HG03066 (cell line): Measurements from ENCODE around the gene C1orf21.

Experiments
- ATAC-seq: cut with Tn5 transposase; IDR thresholded peaks from one replicate; pipeline ENCODE4 v1.9.1; 2021; ENCODE audit warnings: low read depth; ENCODE audit not compliant: unreplicated experiment

C1orf21 gene

GRCh38 chr1:184479435-184480167 lies 92.8 kb downstream of the C1orf21 start:
- ATAC-seq = no peak

- ATAC-seq = no peak
Measured at GRCh38 chr1:184480736-184481135, 93.9 kb downstream of the C1orf21 start.

DNA sequence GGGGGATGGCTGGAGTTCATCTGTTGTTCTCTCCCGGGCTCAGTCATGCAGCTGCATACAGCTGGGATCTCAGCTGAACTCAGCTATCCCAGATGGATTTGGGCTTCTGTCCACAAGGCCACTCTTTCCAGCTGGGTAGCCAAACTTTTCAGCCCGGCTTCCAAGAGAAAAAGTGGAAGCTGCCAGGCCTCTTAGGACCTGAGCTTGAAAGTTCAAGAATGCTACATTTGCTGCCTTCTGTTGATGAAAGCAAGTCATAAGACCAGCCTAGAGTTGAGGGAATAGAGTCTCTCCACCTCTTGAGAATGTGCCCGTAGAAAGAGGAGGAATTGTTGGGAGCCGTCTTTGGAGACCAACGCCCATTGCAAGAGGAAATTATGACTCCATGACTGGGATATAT lies 95.3 kb downstream of the C1orf21 start:
- ATAC-seq = no peak

DNA sequence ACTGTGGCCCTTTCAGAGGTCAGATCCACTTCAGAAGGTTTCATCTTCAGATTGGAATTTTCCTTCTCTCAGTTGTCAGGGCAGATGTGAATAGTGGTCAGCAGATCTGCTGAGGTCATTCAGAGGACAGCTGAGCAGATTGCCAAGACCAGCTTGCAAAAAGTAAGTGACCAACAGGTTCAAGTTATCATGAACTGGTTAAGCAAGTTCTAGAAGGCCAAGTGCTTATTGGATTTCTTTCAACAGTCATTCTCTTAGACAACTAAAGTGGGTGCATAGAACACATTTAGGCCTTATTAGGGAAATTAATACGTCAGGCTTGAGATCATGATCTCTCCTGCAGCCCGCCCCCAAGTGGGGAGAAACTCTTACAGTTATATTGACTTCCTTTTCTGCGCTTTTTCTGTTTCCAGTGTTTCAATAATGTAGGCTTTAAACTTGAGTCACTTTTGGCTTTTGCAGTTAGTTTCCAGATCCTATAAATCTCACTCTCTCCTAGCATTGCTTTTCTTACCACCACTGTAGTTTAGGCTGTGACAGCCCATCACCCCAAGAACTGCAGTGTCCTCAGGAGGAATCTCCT lies 96.4 kb downstream of the C1orf21 start:
- no peak for ATAC-seq

DNA sequence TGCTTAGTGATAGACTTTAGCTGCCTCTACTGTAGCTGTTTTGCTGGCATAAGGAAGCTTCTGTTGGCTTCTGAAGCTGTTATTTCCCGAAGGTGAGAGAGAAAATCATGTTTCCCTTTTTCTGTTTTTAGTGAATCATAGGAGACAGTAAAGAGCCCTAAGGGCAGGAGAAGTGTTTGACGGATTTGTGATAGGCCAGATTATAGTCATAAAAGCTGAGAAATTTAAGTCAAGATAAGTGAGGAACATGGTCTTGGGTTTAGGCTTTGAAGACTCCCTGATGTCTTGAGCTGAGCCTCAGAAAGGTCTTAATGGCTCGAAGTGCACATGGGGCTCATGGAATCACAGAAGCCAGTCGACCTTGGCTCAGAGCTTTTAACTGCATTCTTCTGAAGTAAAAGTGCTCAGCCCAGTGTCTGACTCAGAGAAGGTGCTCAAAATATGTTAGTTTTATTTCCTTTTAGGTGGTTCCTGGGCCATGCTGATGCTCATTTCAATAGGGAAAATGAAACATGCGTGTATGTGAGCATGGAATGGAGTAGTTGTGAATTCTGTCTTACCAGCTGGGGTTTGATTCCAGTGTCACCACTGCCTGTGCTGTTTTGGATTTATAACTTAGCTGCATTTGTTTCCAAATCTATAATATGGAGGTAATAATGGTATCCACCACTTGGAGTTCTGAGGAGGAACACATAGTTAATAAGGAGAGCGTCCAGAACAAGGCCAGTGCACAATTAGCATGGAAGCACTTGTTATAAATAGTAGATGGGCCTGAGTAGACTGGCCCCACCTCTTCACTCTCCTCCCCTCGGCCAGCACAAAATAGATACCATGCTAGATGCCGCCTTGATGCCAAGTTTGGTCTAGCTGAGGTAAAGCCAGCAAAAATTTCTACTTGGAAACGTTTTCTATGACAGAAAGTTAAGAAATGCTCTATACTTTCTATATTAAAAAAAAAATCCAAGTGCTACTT lies 99.2 kb downstream of the C1orf21 start:
- no peak for ATAC-seq

GRCh38 chr1:184486761-184487445 lies 100.1 kb downstream of the C1orf21 start:
- ATAC-seq = no peak

DNA sequence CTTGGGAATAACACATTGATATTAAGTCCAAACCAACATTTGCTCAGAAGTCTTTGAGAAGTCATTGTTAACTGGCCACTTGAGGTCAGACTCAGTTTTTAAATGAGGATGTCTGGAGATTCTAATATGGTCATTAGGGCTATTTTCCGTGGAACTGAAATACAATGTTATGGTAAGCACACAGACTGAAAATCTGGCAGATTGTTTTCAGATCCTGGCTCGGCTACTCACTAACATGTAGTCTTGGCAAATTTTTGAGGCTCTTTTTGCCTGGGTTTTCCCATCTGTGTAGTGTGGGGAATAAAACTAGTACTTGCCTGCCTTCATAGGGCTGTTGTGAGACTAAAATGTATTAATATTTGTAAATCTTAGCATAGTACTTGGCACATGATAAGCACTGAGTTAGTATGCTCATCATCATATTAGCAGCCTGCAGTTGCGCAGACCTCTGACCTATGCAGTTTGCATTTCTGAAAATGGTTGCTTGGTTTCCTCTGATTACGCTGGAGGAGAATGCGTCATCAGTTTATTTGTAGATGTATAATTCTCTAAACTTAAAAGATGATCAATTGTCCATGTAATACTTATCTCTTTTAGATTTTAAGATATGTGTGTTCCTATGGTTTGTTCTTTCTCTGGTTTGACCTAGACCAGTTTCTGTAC lies 100.8 kb downstream of the C1orf21 start:
- ATAC-seq = no peak

- ATAC-seq = no peak
Measured at GRCh38 chr1:184489908-184490307, 103.1 kb downstream of the C1orf21 start.

- no peak for ATAC-seq
Measured at GRCh38 chr1:184492536-184492935, 105.7 kb downstream of the C1orf21 start.

GRCh38 chr1:184493987-184494388 lies 107.2 kb downstream of the C1orf21 start:
- no peak for ATAC-seq

DNA sequence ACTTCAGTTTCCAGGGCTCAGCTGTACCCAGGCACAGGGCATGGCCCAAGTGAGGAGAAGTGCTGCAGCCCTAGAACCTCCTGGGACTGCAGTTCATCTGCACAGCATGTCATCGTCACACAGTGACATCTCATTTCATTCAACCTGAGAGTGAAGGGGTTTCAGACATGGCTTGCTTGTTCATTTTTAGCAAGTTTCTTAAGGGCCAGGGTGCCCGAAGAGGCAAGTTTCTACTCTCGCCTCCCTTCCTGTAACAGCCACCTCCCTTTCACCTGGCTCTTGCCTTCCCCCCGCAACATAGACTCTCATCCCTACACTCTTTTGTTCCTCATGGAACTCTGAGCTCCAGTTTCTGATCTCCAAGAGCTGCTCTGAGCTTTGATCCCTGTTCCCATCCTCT lies 108.1 kb downstream of the C1orf21 start:
- peak; percentile 72 for ATAC-seq

DNA sequence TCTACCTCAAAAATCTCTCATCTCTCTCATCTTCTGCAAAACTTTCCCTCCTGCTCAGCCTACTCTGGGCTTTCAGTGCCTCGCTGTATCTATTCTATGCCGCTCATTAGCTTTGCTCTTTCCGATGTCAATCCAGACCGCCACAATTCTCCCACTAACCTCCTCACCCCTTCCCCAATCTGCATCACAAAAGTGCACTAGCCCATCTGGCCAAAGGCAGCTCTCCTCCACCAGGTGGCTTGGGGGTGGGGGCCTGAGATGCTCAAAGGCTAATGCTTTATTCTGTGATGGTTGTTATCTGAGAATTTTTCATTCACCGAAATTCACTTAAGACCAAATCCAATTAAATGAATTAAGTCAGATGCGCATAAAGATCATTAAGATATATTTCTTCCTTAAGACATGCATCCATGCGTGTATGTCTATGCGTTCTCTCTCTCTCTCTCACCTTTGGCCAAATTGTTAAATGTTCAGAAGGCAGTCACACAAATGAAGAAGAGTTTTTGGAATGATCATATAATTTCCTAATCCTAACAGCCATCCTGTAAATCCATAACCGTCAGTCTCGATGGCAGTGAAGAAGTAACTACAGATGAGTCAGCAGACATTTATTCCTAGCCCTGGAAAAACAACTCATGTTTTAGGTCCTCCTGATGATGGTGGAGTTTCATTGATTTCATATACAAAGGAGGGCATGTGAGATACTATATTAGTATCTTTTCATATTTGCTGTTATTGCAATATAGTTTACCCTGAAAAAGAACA lies 111.3 kb downstream of the C1orf21 start:
- no peak for ATAC-seq

DNA sequence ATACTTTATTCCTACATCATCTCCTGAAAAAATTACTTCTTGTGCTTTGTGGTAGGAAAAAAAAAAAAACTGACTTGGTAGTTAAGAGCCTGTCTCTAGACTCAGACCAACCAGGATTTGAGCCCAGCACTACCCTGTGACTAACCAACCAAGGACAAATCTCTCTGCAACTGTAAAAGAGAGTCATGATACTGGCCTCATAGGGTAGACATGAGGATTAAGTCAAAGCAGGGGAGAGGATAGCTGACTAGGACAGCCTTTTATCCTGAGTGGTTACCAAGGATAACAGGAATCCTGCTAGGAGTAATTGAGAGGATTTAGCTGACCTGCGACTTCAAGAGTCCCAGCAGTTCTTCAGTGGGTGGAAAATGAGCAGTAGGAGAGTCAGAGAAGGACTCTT lies 112.8 kb downstream of the C1orf21 start:
- no peak for ATAC-seq

DNA sequence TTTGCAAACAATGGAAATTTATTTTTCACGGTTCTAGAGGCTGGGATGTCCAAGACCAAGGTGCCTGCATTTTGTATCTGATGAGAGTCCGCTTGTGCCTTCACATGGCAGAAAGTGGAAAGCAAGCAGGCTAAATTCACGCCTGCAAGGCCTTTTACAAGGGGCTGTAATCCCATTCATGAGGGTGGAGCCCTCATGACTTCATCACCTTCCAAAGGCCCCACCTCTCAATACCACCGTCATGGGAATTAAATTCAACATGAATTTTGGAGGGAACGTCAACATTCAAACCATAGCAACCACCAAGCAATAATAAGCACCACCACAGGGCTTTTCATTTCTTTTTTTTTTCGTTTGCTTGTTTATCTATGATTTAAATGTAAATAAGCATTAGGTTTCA lies 115.3 kb downstream of the C1orf21 start:
- no peak for ATAC-seq

GRCh38 chr1:184503221-184503749 lies 116.5 kb downstream of the C1orf21 start:
- no peak for ATAC-seq

GRCh38 chr1:184504040-184504954 lies 117.5 kb downstream of the C1orf21 start:
- ATAC-seq = no peak

DNA sequence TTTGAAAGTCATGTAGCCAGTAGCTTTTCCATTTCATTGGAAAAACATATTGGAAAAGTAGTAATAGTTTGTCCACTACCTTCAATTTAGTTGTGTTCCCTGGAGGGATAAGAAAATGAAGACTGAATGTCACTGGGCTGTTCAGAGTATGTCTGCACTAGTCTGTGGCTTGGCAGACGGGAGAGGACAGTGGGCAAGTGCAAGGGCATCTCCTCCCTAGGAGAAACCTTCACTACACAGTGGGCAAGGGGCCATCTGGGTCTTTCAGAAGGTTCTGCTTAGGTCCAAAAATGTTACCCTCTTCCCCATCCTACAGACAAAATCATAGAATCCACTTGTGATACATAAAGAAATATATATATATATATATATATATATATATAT lies 118.1 kb downstream of the C1orf21 start:
- ATAC-seq = no peak

- ATAC-seq = no peak
Measured at GRCh38 chr1:184506481-184506880, 119.7 kb downstream of the C1orf21 start.
